HEK293T (cell line): Measurements from ENCODE around the gene SCLT1.

Source experiments
- CTCF ChIA-PET: fragments of 350-600 bp; formaldehyde crosslinking; extraction: SDS; loops from one replicate; lab custom pipeline; 2021; ENCODE audit warnings: antibody characterized with exemption, inconsistent platforms; lab: Yijun Ruan, JAX
- POLR2A ChIA-PET: fragments of 350-600 bp; formaldehyde crosslinking; extraction: SDS; loops from one replicate; lab custom pipeline; 2020; ENCODE audit warnings: antibody characterized with exemption, inconsistent platforms; lab: Yijun Ruan, JAX
- DNase-seq: peaks from one replicate; pipeline ENCODE4 v3.0.0; 2012; ENCODE audit warnings: mixed read lengths; ENCODE audit errors: extremely low spot score
- ARNT ChIP-seq: fragments of 450-650 bp; IDR thresholded peaks from 2 replicates; pipeline ENCODE4 v1.6.1; 2017; ENCODE audit warnings: mild to moderate bottlenecking
- BHLHE40 ChIP-seq: fragments of 450-650 bp; IDR thresholded peaks from 2 replicates; pipeline ENCODE4 v1.6.1; 2016; ENCODE audit warnings: mild to moderate bottlenecking, moderate library complexity, borderline replicate concordance
- CTBP1 ChIP-seq: fragments of 450-650 bp; IDR thresholded peaks from 2 replicates; pipeline ENCODE4 v1.6.1; 2016; ENCODE audit warnings: borderline replicate concordance
- ELF4 ChIP-seq: fragments of 450-650 bp; IDR thresholded peaks from 2 replicates; pipeline ENCODE4 v1.6.1; 2017; ENCODE audit warnings: antibody characterized with exemption
- FOXA1 ChIP-seq: fragments of 450-650 bp; IDR thresholded peaks from 2 replicates; pipeline ENCODE4 v1.6.1; 2016; ENCODE audit warnings: mild to moderate bottlenecking
- FOXK2 ChIP-seq: fragments of 450-650 bp; IDR thresholded peaks from 2 replicates; pipeline ENCODE4 v1.6.1; 2016; ENCODE audit warnings: mild to moderate bottlenecking
- FOXM1 ChIP-seq: fragments of 450-650 bp; IDR thresholded peaks from 2 replicates; pipeline ENCODE4 v1.6.1; 2017; ENCODE audit warnings: mild to moderate bottlenecking, borderline replicate concordance
- HDGF ChIP-seq: fragments of 450-650 bp; IDR thresholded peaks from 2 replicates; pipeline ENCODE4 v1.6.1; 2017; ENCODE audit warnings: antibody characterized with exemption, borderline replicate concordance
- L3MBTL2 ChIP-seq: fragments of 450-650 bp; conservative IDR thresholded peaks from 2 replicates; pipeline ENCODE4 v1.6.1; 2016; ENCODE audit warnings: mild to moderate bottlenecking
- LEF1 ChIP-seq: fragments of 450-650 bp; IDR thresholded peaks from 2 replicates; pipeline ENCODE4 v1.6.1; 2017; ENCODE audit warnings: mild to moderate bottlenecking, borderline replicate concordance
- NFRKB ChIP-seq: fragments of 450-650 bp; IDR thresholded peaks from 2 replicates; pipeline ENCODE4 v1.6.1; 2016; ENCODE audit warnings: mild to moderate bottlenecking, moderate library complexity
- SP1 ChIP-seq: fragments of 450-650 bp; IDR thresholded peaks from 2 replicates; pipeline ENCODE4 v1.6.1; 2017
- SUZ12 ChIP-seq: fragments of 450-650 bp; IDR thresholded peaks from 2 replicates; pipeline ENCODE4 v1.6.1; 2016; ENCODE audit warnings: mild to moderate bottlenecking
- TARDBP ChIP-seq: fragments of 450-650 bp; IDR thresholded peaks from 2 replicates; pipeline ENCODE4 v1.6.1; 2016
- ZNF384 ChIP-seq: fragments of 450-650 bp; IDR thresholded peaks from 2 replicates; pipeline ENCODE4 v1.6.1; 2016
- TF ChIP-seq, protein P1 (sequence below): fragments of 450-650 bp; IDR thresholded peaks from 2 replicates; pipeline ENCODE4 v1.6.1; 2016

The SCLT1 gene

GRCh38 chr4:128866269-128866668 is 227.1 kb downstream of the SCLT1 start:
- ChIA-PET POLR2A (no interaction called here), CTCF (no interaction called here)
- TF ChIP-seq FOXA1 (no peak), LEF1 (no peak), BHLHE40 (no peak), SUZ12 (no peak), TARDBP (no peak), FOXK2 (no peak), FOXM1 (no peak), ZNF384 (no peak), ELF4 (no peak)
- DNase-seq = no peak

DNA sequence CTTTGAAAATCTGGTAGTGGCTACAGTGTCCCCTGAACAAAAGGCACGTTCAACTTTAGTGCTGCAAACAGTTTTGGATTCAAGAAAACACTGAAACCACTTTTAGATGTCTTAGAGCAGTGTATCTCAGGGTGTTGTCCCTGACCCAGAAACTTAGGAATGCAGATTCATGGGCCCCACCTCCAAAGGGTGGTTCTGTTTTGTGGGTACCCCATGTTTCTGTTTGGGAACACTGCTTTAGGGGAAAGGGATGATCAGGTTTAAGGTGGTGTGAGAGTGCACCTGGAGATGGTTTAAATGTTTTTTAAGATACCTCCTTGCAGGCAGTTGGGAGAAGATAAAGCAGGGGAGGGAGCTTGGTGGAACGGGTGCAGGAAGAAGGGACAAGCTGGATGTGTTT is 228.2 kb downstream of the SCLT1 start:
- CTCF ChIA-PET = no interaction called here
- TF ChIP-seq FOXK2 = no peak
- TF ChIP-seq HDGF = no peak
- TF ChIP-seq CTBP1 = no peak
- TF ChIP-seq FOXA1 = no peak
- TF ChIP-seq L3MBTL2 = no peak
- TF ChIP-seq SP1 = no peak
- TF ChIP-seq BHLHE40 = no peak
- TF ChIP-seq TARDBP = no peak
- no peak for TF ChIP-seq ELF4
- TF ChIP-seq, protein P1, sequence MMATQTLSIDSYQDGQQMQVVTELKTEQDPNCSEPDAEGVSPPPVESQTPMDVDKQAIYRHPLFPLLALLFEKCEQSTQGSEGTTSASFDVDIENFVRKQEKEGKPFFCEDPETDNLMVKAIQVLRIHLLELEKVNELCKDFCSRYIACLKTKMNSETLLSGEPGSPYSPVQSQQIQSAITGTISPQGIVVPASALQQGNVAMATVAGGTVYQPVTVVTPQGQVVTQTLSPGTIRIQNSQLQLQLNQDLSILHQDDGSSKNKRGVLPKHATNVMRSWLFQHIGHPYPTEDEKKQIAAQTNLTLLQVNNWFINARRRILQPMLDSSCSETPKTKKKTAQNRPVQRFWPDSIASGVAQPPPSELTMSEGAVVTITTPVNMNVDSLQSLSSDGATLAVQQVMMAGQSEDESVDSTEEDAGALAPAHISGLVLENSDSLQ = no peak
- no peak for TF ChIP-seq ZNF384
- no peak for TF ChIP-seq FOXM1
- no peak for TF ChIP-seq NFRKB
- no peak for TF ChIP-seq SUZ12
- no peak for TF ChIP-seq LEF1
- TF ChIP-seq ARNT = no peak
- POLR2A ChIA-PET = no interaction called here
- no peak for DNase-seq

- peak; percentile 81 for DNase-seq
- no peak for TF ChIP-seq ARNT
- no peak for TF ChIP-seq SP1
- TF ChIP-seq LEF1 = no peak
- TF ChIP-seq SUZ12 = no peak
- TF ChIP-seq TARDBP = no peak
- no peak for TF ChIP-seq NFRKB
- no peak for TF ChIP-seq BHLHE40
- no peak for TF ChIP-seq L3MBTL2
- no peak for TF ChIP-seq FOXA1
- TF ChIP-seq CTBP1 = no peak
- no peak for TF ChIP-seq FOXM1
- TF ChIP-seq ZNF384 = no peak
- TF ChIP-seq, protein P1 = no peak
- TF ChIP-seq ELF4 = no peak
- no peak for TF ChIP-seq HDGF
- no peak for TF ChIP-seq FOXK2
- ChIA-PET POLR2A (no interaction called here), CTCF (interaction anchor here (0.6 to 0.7 kb wide), 2 partner anchors 8 to 580 kb away, joined by 3 read pairs; no protein-coding TSS in a partner anchor)
Observed at GRCh38 chr4:128863312-128864075, 229.8 kb downstream of the SCLT1 start.

DNA sequence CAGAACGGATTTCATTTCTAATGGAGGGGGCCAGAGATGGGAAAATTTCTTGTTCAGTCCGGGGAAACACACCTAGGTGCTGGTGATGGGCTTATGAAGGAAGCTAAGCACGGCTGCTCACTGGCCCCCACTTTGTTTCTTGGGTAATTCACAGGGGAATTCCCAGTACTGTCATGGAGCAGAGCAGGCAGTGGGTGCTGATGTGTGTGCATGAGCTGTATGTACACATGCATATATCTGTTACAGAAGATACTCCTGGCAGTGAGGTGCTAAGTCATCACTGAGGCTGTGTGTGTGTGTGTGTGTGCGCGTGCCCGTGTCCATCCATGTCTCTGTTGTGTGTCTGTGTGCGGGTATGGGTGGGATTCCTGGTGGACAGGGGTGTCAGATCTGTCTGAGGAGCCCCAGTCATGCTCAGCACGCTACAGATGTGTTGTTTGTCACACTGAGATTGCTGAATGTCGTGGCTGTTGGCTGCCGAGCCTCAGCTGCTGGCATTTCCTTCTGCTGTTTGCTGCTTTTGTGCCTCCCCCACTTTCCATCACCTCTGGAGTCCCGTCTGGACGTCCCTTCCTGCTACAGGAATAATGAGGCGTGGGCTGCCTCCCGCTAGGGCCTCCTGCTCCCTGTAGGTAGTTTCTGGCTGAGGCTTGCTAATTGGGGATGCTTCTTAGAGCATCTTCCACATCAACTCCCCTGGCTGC is 230.6 kb downstream of the SCLT1 start:
- ChIA-PET POLR2A (no interaction called here), CTCF (interaction anchor here (0.6 to 0.7 kb wide), 3 partner anchors 7 to 1602 kb away, joined by 3 read pairs; no protein-coding TSS in a partner anchor)
- TF ChIP-seq TARDBP = no peak
- no peak for TF ChIP-seq NFRKB
- no peak for TF ChIP-seq FOXM1
- no peak for TF ChIP-seq SUZ12
- TF ChIP-seq BHLHE40 = no peak
- no peak for TF ChIP-seq CTBP1
- TF ChIP-seq ELF4 = no peak
- no peak for TF ChIP-seq LEF1
- TF ChIP-seq SP1 = no peak
- TF ChIP-seq, protein P1 = no peak
- TF ChIP-seq HDGF = no peak
- no peak for DNase-seq

DNA sequence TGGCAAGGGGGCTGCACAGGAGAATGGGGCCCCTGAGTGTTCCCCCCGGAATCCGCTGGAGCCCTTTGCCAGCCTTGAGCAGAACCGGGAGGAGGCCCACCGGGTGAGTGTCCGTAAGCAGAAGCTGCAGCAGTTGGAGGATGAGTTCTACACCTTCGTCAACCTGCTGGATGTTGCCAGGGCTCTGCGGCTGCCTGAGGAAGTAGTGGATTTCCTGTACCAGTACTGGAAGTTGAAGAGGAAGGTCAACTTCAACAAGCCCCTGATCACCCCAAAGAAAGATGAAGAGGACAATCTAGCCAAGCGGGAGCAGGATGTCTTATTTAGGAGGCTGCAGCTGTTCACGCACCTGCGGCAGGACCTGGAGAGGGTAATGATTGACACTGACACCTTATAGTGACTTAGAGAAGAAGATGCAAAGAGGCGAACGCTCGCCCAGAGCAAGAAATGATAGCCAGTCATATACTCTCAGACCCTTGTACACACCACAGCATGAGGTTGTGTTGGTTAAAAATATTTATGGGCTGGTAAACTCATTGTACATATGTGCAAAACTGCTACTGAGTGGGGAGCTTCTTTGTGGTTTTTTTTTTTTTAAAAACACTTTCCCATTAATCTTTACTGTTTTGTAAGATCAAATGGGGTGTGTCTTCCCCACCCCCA is 231.4 kb downstream of the SCLT1 start:
- CTCF ChIA-PET = interaction anchor here (0.7 kb wide), 1 partner anchor 1603 kb away, joined by 3 read pairs; no protein-coding TSS in a partner anchor
- POLR2A ChIA-PET = no interaction called here
- TF ChIP-seq FOXM1 (no peak), ELF4 (no peak), LEF1 (no peak), NFRKB (no peak), BHLHE40 (no peak), FOXK2 (no peak), SP1 (no peak), ZNF384 (no peak), TARDBP (no peak), ARNT (no peak), FOXA1 (no peak)
- TF ChIP-seq, protein P1 = no peak
- no peak for DNase-seq
